GM12864 (cell line): ENCODE results near the gene CFAP68.
A peak's percentile ranks its signal among the peaks of the same experiment; 100 is the strongest.
"Not testable (repeated sequence)": the region's sequence is repeated elsewhere in the genome, so short reads cannot be mapped to it uniquely, and the experiment has no call there.

Experiments
- DNase-seq: peaks from one replicate; pipeline ENCODE4 v3.0.0-alpha.2; 2011; ENCODE audit warnings: low read depth
- H3K4me3 ChIP-seq: 2 replicates; pipeline ENCODE4 v1.5.1; 2011; ENCODE audit warnings: mild to moderate bottlenecking, low read depth, low read length, control low read depth
- TF ChIP-seq, protein P1 (sequence below): IDR thresholded peaks from 2 replicates; pipeline ENCODE4 v1.5.1; 2011; ENCODE audit warnings: low read depth, mild to moderate bottlenecking, moderate library complexity, low read length, control low read depth, inconsistent platforms; ENCODE audit errors: missing control alignments

CFAP68 gene

DNA sequence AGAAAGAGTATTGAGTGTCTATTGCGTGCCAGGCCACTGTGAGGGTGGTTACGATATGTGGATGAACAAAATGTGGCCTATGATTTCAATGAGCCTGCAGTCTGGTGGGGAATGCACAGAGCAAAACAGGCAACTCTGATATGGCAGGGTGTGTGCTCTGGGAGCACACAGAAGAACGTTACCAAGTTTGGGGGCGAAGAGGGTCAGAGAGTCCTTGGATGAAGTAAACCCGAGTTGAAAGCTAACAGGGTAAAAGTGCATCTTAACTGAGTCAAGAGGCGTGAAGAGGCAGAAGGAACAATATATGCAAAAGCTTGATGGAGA, 258 bp downstream of the CFAP68 start:
- TF ChIP-seq, protein P1, sequence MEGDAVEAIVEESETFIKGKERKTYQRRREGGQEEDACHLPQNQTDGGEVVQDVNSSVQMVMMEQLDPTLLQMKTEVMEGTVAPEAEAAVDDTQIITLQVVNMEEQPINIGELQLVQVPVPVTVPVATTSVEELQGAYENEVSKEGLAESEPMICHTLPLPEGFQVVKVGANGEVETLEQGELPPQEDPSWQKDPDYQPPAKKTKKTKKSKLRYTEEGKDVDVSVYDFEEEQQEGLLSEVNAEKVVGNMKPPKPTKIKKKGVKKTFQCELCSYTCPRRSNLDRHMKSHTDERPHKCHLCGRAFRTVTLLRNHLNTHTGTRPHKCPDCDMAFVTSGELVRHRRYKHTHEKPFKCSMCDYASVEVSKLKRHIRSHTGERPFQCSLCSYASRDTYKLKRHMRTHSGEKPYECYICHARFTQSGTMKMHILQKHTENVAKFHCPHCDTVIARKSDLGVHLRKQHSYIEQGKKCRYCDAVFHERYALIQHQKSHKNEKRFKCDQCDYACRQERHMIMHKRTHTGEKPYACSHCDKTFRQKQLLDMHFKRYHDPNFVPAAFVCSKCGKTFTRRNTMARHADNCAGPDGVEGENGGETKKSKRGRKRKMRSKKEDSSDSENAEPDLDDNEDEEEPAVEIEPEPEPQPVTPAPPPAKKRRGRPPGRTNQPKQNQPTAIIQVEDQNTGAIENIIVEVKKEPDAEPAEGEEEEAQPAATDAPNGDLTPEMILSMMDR: no peak
- no peak for DNase-seq
- H3K4me3 ChIP-seq: peak overlapping the region; percentile 63

DNA sequence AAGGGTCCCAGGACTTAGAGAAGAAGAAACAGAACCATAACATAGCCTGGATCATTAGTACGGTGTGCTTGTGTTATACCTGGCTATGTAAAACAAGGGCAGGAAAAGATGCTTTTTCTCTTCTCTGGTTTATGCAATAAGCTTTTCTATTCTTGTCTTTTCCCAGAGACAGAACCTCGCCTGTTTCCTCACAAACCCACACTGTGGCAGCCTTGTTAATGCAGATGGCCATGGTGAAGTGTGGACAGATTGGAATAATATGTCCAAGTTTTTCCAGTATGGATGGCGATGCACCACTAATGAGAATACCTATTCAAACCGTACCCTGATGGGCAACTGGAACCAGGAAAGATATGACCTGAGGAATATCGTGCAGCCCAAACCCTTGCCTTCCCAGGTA, 2.9 kb downstream of the CFAP68 start:
- no peak overlapping the region for H3K4me3 ChIP-seq
- TF ChIP-seq, protein P1: no peak
- no peak for DNase-seq

DNA sequence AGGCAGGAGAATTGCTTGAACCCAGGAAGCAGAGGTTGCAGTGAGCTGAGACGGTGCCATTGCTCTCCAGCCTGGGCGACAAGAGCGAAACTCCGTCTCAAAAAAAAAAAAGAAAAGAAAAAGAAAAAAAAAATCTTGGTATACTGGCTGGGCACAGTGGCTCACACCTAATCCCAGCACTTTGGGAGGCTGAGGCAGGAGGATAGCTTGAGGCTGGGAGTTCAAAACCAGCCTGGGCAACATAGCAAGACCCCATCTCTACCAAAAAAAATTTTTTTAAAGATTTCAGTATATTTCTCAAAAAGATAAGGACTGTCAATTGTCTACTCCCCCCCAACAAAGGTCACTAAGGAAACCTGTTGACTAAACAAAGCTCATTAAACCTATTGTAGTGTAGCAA, 5.7 kb downstream of the CFAP68 start:
- DNase-seq: not testable (repeated sequence)

DNA sequence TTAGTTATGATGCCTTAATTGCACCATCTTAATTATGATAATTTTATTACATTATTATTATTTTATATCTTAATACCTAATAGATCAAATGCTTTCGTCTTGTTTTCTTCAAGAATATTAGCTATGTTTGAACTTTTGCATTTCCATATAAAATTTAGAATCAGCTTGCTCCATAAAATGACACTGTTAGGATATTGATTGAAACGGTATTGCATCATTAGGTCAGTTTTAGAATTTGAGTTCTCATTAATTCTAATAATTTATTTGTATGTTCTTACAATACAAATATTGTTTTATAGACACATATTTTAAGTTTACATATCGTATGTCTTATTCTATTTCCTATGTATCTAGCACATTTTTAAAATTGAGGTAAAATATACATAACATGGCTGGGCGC, 6.7 kb downstream of the CFAP68 start:
- no peak overlapping the region for H3K4me3 ChIP-seq
- TF ChIP-seq, protein P1: no peak
- DNase-seq: no peak

More for the DNA sequence above, 5.7 kb downstream of the CFAP68 start:
- H3K4me3 ChIP-seq: not testable (repeated sequence)

DNA sequence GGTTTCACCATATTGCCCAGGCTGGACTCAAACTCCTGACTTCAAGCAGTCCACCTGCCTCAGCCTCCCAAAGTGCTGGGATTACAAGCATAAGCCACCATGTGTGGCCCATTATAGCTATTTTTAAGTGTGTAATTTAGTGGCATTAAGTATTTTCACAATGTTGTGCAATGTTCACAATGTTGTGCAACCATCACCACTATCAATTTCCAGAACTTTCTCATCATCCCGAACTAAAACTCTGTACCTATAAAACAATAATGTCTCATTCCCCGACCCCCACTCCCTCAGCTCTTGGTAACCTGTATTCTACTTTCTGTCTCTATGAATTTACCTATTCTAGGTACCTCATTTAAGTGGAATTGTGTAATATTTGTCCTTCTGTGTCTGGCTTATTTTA, 7.5 kb downstream of the CFAP68 start:
- DNase-seq: no peak
- TF ChIP-seq, protein P1: no peak
- H3K4me3 ChIP-seq: no peak overlapping the region

DNA sequence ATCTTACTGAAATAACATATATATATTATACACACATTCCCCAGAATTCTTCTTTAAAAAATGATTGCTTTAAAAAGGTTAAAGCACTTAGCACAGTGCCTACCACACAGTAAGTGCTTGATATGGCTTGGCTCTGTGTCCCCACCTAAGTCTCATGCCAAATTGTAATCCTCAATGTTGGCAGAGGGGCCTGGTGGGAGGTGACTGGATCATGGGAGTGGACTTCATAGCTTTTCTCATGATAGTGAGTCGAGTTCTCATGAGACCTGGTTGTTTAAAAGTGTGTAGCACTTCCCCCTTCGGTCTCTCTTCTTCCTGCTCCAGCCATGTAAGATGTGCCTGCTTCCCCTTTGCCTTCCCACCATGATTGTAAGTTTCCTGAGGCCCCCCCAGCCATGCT, 26.1 kb downstream of the CFAP68 start:
- TF ChIP-seq, protein P1: no peak
- no peak for DNase-seq
- no peak overlapping the region for H3K4me3 ChIP-seq

DNA sequence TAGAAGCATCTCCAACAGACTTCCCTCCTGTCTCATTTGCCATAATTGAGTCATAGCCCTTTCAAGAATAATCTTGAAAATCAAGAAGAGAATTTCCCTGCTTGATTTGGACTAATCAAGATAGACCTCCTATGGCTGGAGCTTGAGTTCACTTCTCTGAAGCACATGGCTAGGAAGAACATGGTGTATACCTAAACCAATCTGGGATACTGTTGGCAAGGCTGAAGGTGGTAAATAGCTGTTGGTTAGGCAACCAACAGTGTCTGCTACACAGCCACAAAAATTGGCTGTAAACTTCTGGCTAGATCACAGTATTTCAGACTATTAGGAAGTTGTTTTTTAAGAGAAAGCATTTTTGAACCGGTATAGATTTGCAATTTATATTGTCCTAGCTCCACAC, 27.3 kb downstream of the CFAP68 start:
- no peak for DNase-seq
- TF ChIP-seq, protein P1: no peak
- no peak overlapping the region for H3K4me3 ChIP-seq
